K562 (cell line): ENCODE measurements around the gene CHRNA10. TPM values are rescaled to one million over a fixed set of nuclear protein-coding genes. Genes with fewer than 3 reads are reported as not detected.

Experiments
- ATAC-seq: fragments of 200-7000 bp; cut with Tn5 transposase; 3 replicates; pipeline ENCODE4 v1.9.1; 2020; ENCODE audit warnings: moderate library complexity
- BruUV-seq: library from RNA; stranded (reverse); fragments of 400-500 nt; replicated peaks from 2 replicates; lab custom pipeline; 2021; lab: Mats Ljungman, UMichigan
- CTCF ChIA-PET: fragments of 300-600 bp; formaldehyde crosslinking; extraction: SDS; loops from one replicate; lab custom pipeline; 2021; ENCODE audit warnings: low intra/inter-chr PET ratio; lab: Yijun Ruan, JAX
- POLR2A ChIA-PET: fragments of 300-600, 350-650 bp; sonication (Branson Sonifier 250); formaldehyde crosslinking; extraction: SDS; loops from one replicate; lab custom pipeline; 2021; ENCODE audit warnings: antibody characterized with exemption, inconsistent platforms; lab: Yijun Ruan, JAX
- DNase-seq, 4 experiments: peaks; one replicate each; pipeline versions ENCODE4 v3.0.0 to v3.0.0-alpha.2; 2011 to 2018; ENCODE audit warnings: low spot score in 3 of 4, mixed read lengths in 3 of 4; ENCODE audit errors: extremely low read depth in 1 of 4
- FAIRE-seq: peaks from 2 replicates; lab custom pipeline; 2011; peaks lifted over from hg19 to GRCh38; lab: Jason Lieb, UNC
- H2AFZ ChIP-seq: 2 replicates; pipeline ENCODE4 v1.6.0; 2011; ENCODE audit warnings: low read depth, low read length, control low read depth, inconsistent platforms
- H3K27ac ChIP-seq: fragments of 200-600 bp; 3 replicates; pipeline ENCODE4 v1.8.0; 2011; ENCODE audit warnings: low read depth, mild to moderate bottlenecking, control low read depth, inconsistent platforms, low read length, moderate library complexity, mixed read lengths; ENCODE audit errors: extremely low read depth
- H3K27me3 ChIP-seq, 2 experiments: fragments of 300-600 bp in 1 of 2; 2 replicates in 1 of 2; 3 replicates in 1 of 2; pipeline versions ENCODE4 v1.6.0 to v1.8.0; 2011; ENCODE audit warnings: inconsistent platforms in 2 of 2, low read length in 2 of 2, mild to moderate bottlenecking in 1 of 2, mixed read lengths in 1 of 2, moderate library complexity in 1 of 2; ENCODE audit not compliant: control insufficient read depth in 2 of 2, insufficient read depth in 2 of 2
- H3K36me3 ChIP-seq: fragments of 300-600 bp; 3 replicates; pipeline ENCODE4 v1.8.0; 2011; ENCODE audit warnings: mild to moderate bottlenecking, low read length, inconsistent platforms; ENCODE audit not compliant: control insufficient read depth, insufficient read depth
- H3K4me1 ChIP-seq, 2 experiments: fragments of 200-600 bp in 1 of 2; replicated peaks in 1 of 2; 2 replicates in 1 of 2; 3 replicates in 1 of 2; pipeline versions ENCODE4 v1.5.1 to v1.8.0; 2011; ENCODE audit warnings: inconsistent platforms in 2 of 2, low read length in 2 of 2, mild to moderate bottlenecking in 1 of 2, mixed read lengths in 1 of 2, moderate library complexity in 1 of 2; ENCODE audit not compliant: control insufficient read depth in 2 of 2, insufficient read depth in 2 of 2
- H3K4me2 ChIP-seq: 2 replicates; pipeline ENCODE4 v1.6.1; 2011; ENCODE audit warnings: low read length, control low read depth, inconsistent platforms, mixed read lengths; ENCODE audit not compliant: insufficient read depth
- H3K4me3 ChIP-seq: fragments of 200-600 bp; sonication (generic), shearing (Covaris generic); 2 replicates; pipeline ENCODE4 v1.5.1; 2016; ENCODE audit warnings: control low read depth, inconsistent platforms
- H3K79me2 ChIP-seq: fragments of 200-600 bp; 3 replicates; pipeline ENCODE4 v1.8.0; 2011; ENCODE audit warnings: low read length, inconsistent platforms; ENCODE audit not compliant: control insufficient read depth, insufficient read depth
- H3K9ac ChIP-seq, 2 experiments: 2 replicates each; pipeline versions ENCODE4 v1.6.0 to v1.6.1; 2011; ENCODE audit warnings: low read depth in 2 of 2, low read length in 2 of 2, control low read depth in 1 of 2, inconsistent platforms in 1 of 2, mild to moderate bottlenecking in 1 of 2, mixed read lengths in 1 of 2; ENCODE audit not compliant: insufficient read depth in 1 of 2
- H3K9me1 ChIP-seq: one replicate; pipeline ENCODE4 v1.6.0; 2011; ENCODE audit warnings: inconsistent platforms, mild to moderate bottlenecking, low read length, moderate library complexity; ENCODE audit not compliant: control insufficient read depth, insufficient read depth
- H3K9me3 ChIP-seq: replicated peaks from 2 replicates; pipeline ENCODE4 v1.5.1; 2011; ENCODE audit warnings: low read depth, low read length, inconsistent platforms; ENCODE audit not compliant: control insufficient read depth, insufficient read depth
- H4K20me1 ChIP-seq: replicated peaks from 2 replicates; pipeline ENCODE4 v1.6.1; 2011; ENCODE audit warnings: low read length, inconsistent platforms, mixed read lengths; ENCODE audit not compliant: control insufficient read depth, insufficient read depth
- ARID2 ChIP-seq: fragments of 450-650 bp; IDR thresholded peaks from 2 replicates; pipeline ENCODE4 v1.6.1; 2017; ENCODE audit warnings: antibody characterized with exemption, mild to moderate bottlenecking
- CEBPZ ChIP-seq: fragments of 150-350 bp; IDR thresholded peaks from 2 replicates; pipeline ENCODE4 v1.6.1; 2014; ENCODE audit warnings: low read depth, mild to moderate bottlenecking, low read length, borderline replicate concordance
- CREB3 ChIP-seq: fragments of 450-650 bp; conservative IDR thresholded peaks from 2 replicates; pipeline ENCODE4 v1.6.1; 2016; ENCODE audit warnings: missing genetic modification characterization, low read depth, mild to moderate bottlenecking, missing compliant biosample characterization, moderate library complexity
- ELF1 ChIP-seq: fragments of 200-800 bp; sonication (Bioruptor generic); IDR thresholded peaks from 2 replicates; pipeline ENCODE4 v1.6.1; 2016; ENCODE audit warnings: missing genetic modification characterization, missing compliant biosample characterization
- GTF2A2 ChIP-seq: IDR thresholded peaks from 2 replicates; pipeline ENCODE4 v1.6.1; 2016; ENCODE audit warnings: mild to moderate bottlenecking, missing genetic modification characterization, missing compliant biosample characterization
- GTF3C2 ChIP-seq: IDR thresholded peaks from 3 replicates; pipeline ENCODE4 v1.6.1; 2011; ENCODE audit warnings: borderline replicate concordance, mild to moderate bottlenecking, moderate library complexity; ENCODE audit not compliant: insufficient read length; ENCODE audit errors: extremely low read depth
- HES1 ChIP-seq: fragments of 450-650 bp; IDR thresholded peaks from 2 replicates; pipeline ENCODE4 v1.6.1; 2016; ENCODE audit warnings: low read depth, mild to moderate bottlenecking, moderate library complexity
- MAX ChIP-seq: sonication (generic); formaldehyde crosslinking; IDR thresholded peaks from 2 replicates; pipeline ENCODE4 v1.9.0; 2022; ENCODE audit warnings: mild to moderate bottlenecking, missing genetic modification reagents
- NFATC3 ChIP-seq: fragments of 450-650 bp; IDR thresholded peaks from 2 replicates; pipeline ENCODE4 v1.6.1; 2017; ENCODE audit warnings: mild to moderate bottlenecking
- ZBTB8A ChIP-seq: fragments of 450-650 bp; IDR thresholded peaks from 2 replicates; pipeline ENCODE4 v1.6.1; 2018; ENCODE audit warnings: mild to moderate bottlenecking, moderate library complexity; ENCODE audit not compliant: partially characterized antibody
- WGBS: fragments of 100-300 bp; shearing (Covaris generic); methylation state at CpG from one replicate; pipeline ENCODE4 v1.1.6; 2016; ENCODE audit warnings: low coverage, mixed read lengths; ENCODE audit not compliant: insufficient coverage; ENCODE audit errors: missing lambda C conversion rate; 5-methylcytosine and 5-hydroxymethylcytosine counted together
- in situ Hi-C: fragments of 300-500 bp; cut with MboI; formaldehyde crosslinking; loops from 4 replicates; pipeline ENCODE4 v1.15.0; 2018; ENCODE audit warnings: inconsistent platforms, mixed read lengths
- intact Hi-C: fragments of 100-400 bp; cut with micrococcal nuclease; formaldehyde crosslinking; loops from 2 replicates; pipeline ENCODE4 v1.14.2; 2022
- polyA plus RNA-seq, 8 experiments: library from polyadenylated mRNA; depleted of rRNA in 4 of 8; stranded (reverse) in 5 of 8; unstranded in 3 of 8; fragments of >200 nt; fragmentation: Nextera tagmentation in 2 of 8; fragmentation: Illumina TruSeq in 1 of 8; extraction: Ambion mirVana in 2 of 8; extraction: Trizol in 1 of 8; gene quantifications; 2 replicates each; pipeline versions ENCODE4 v1.2.1 to v1.2.3, GENCODE V29; 2011 to 2014; ENCODE audit warnings: inconsistent platforms in 1 of 8, missing spikeins in 1 of 8
- total RNA-seq, 7 experiments: library from RNA; depleted of rRNA in 6 of 7; stranded (reverse); fragments of >200 nt in 6 of 7; fragmentation: Illumina TruSeq in 2 of 7; extraction: Trizol in 2 of 7; gene quantifications; 2 replicates each; pipeline versions ENCODE4 v1.2.1 to v1.2.3, GENCODE V29; 2011 to 2021; ENCODE audit warnings: low replicate concordance in 1 of 7

Gene CHRNA10
- total and polyA plus RNA-seq, 9 of the 15 experiments (the other 6 are each of a cell fraction or from before 2014, with no cell fraction given): 0.35 to 1.9 (median 0.81) TPM

- no peak overlapping the region for H3K9ac ChIP-seq
- intact Hi-C loops: no loop called here
- peaks cover 0 to 16% of the 10 kb centered on the region in 2 experiments; a peak in 2 of 5 replicates for H3K4me1 ChIP-seq
- peaks cover 3% of the 10 kb centered on the region for H3K9me1 ChIP-seq
- no peak overlapping the region for H2AFZ ChIP-seq
- no peaks in the 10 kb centered on the region for H3K79me2 ChIP-seq
- no peaks in the 10 kb centered on the region for H3K27me3 ChIP-seq
- no peak for TF ChIP-seq CREB3 (tag)
- no peak for TF ChIP-seq ARID2
- TF ChIP-seq ZBTB8A: no peak
- TF ChIP-seq GTF3C2: no peak
- TF ChIP-seq ELF1 (tag): no peak
- TF ChIP-seq MAX: no peak
- no peak for TF ChIP-seq GTF2A2 (tag)
- no peak for TF ChIP-seq NFATC3
- TF ChIP-seq CEBPZ: no peak
- no peak for TF ChIP-seq HES1
- 94% methylated on average over 5 of the region's 5 CpGs for WGBS
- no peak overlapping the region for H3K4me2 ChIP-seq
- H4K20me1 ChIP-seq: no peaks in the 10 kb centered on the region
- FAIRE-seq (no peak), ATAC-seq (peak; percentile 23; the same call in 1 of the 3 replicates), DNase-seq (no peak)
- in situ Hi-C loops: no loop called here
- ChIA-PET POLR2A (no interaction called here), CTCF (no interaction called here)
- no TSS peak for BruUV-seq
- peaks cover 57% of the 10 kb centered on the region for H3K36me3 ChIP-seq
- H3K27ac ChIP-seq: no peak overlapping the region
- no peaks in the 10 kb centered on the region for H3K9me3 ChIP-seq
- H3K4me3 ChIP-seq: no peak overlapping the region
These were observed 1.4 kb downstream of the CHRNA10 start for GRCh38 chr11:3669742-3670183.
